Progenitor cell of endocrine pancreas (in vitro differentiated cells): ENCODE data around the gene NUDT16L1. TPM values are rescaled to one million over a fixed set of nuclear protein-coding genes. Genes with fewer than 3 reads are reported as not detected.

Source experiments
- DNase-seq: peaks from one replicate; pipeline ENCODE4 v3.0.0; 2021; ENCODE audit warnings: low spot score; ENCODE audit not compliant: unreplicated experiment
- H3K27ac Mint-ChIP-seq: 2 replicates; pipeline ENCODE4 v1.8.0; 2021; ENCODE audit warnings: mild to moderate bottlenecking, moderate library complexity, mixed read lengths
- H3K27me3 Mint-ChIP-seq: 2 replicates; pipeline ENCODE4 v1.8.0; 2021; ENCODE audit warnings: mixed read lengths
- H3K36me3 Mint-ChIP-seq: 2 replicates; pipeline ENCODE4 v1.8.0; 2022; ENCODE audit warnings: mixed read lengths; ENCODE audit not compliant: insufficient read depth
- H3K4me1 Mint-ChIP-seq: 2 replicates; pipeline ENCODE4 v1.8.0; 2021; ENCODE audit warnings: low read depth, mixed read lengths
- H3K4me3 Mint-ChIP-seq: 2 replicates; pipeline ENCODE4 v1.8.0; 2021; ENCODE audit warnings: low read depth, mild to moderate bottlenecking, moderate library complexity, mixed read lengths
- H3K9me3 Mint-ChIP-seq: 2 replicates; pipeline ENCODE4 v1.8.0; 2021; ENCODE audit warnings: low read depth, mixed read lengths
- CTCF ChIP-seq: fragments of 200-600 bp; sonication (generic); IDR thresholded peaks from one replicate; pipeline ENCODE4 v1.5.0; 2021; ENCODE audit warnings: antibody characterized with exemption, mild to moderate bottlenecking; ENCODE audit not compliant: unreplicated experiment
- total RNA-seq: library from RNA; stranded (reverse); gene quantifications from 2 replicates; pipeline ENCODE4 v1.2.1, GENCODE V29; 2021

The NUDT16L1 gene
- total RNA-seq, 1 donor from 2014 or later, result 41.8 TPM

GRCh38 chr16:4703906-4704305 is 10.5 kb downstream of the NUDT16L1 start:
- Mint-ChIP-seq H3K27me3 (no peaks in the 10 kb centered on the region), H3K4me1 (no peaks in the 10 kb centered on the region), H3K9me3 (no peaks in the 10 kb centered on the region), H3K36me3 (peaks cover 9% of the 10 kb centered on the region), H3K4me3 (no peak overlapping the region), H3K27ac (no peak overlapping the region)
- no peak for DNase-seq
- no peak for TF ChIP-seq CTCF

- DNase-seq, result no peak
- Mint-ChIP-seq H3K36me3 (peaks cover 10% of the 10 kb centered on the region), H3K27me3 (no peaks in the 10 kb centered on the region), H3K4me3 (no peak overlapping the region), H3K27ac (no peak overlapping the region), H3K4me1 (no peaks in the 10 kb centered on the region), H3K9me3 (no peaks in the 10 kb centered on the region)
- TF ChIP-seq CTCF, result no peak
Observed at GRCh38 chr16:4704491-4704890, 11.1 kb downstream of the NUDT16L1 start.

- Mint-ChIP-seq H3K4me1 (no peaks in the 10 kb centered on the region), H3K4me3 (no peak overlapping the region), H3K27me3 (no peaks in the 10 kb centered on the region), H3K27ac (no peak overlapping the region), H3K9me3 (no peaks in the 10 kb centered on the region), H3K36me3 (peaks cover 10% of the 10 kb centered on the region)
- TF ChIP-seq CTCF, result no peak
- DNase-seq, result no peak
Observed at GRCh38 chr16:4704913-4705312, 11.6 kb downstream of the NUDT16L1 start.

- Mint-ChIP-seq H3K27me3 (no peaks in the 10 kb centered on the region), H3K9me3 (no peaks in the 10 kb centered on the region), H3K4me3 (no peak overlapping the region), H3K4me1 (no peaks in the 10 kb centered on the region), H3K27ac (no peak overlapping the region), H3K36me3 (peaks cover 13% of the 10 kb centered on the region)
- no peak for TF ChIP-seq CTCF
- no peak for DNase-seq
Observed at GRCh38 chr16:4706871-4707270, 13.5 kb downstream of the NUDT16L1 start.

- DNase-seq, result no peak
- Mint-ChIP-seq H3K4me3 (no peak overlapping the region), H3K36me3 (peaks cover 18% of the 10 kb centered on the region), H3K27ac (no peak overlapping the region), H3K4me1 (no peaks in the 10 kb centered on the region), H3K27me3 (no peaks in the 10 kb centered on the region), H3K9me3 (no peaks in the 10 kb centered on the region)
- TF ChIP-seq CTCF, result no peak
Observed at GRCh38 chr16:4709481-4709880, 16.1 kb downstream of the NUDT16L1 start.
